Stimulated activated CD4-positive, alpha-beta T cell treated with anti-CD3 and anti-CD28 coated beads, Interleukin-12 subunit alpha, Interleukin-12 subunit beta, amount 100 ng/mL, for 24 hours (primary cell): Measurements from ENCODE around the gene DCAKD.
A peak's percentile ranks its signal among the peaks of the same experiment; 100 is the strongest.

Experiments used
- DNase-seq, 2 experiments: peaks; one replicate each; pipeline ENCODE4 v3.0.0-alpha.2; 2020; ENCODE audit warnings: low read depth in 2 of 2

The DCAKD gene, protein sequence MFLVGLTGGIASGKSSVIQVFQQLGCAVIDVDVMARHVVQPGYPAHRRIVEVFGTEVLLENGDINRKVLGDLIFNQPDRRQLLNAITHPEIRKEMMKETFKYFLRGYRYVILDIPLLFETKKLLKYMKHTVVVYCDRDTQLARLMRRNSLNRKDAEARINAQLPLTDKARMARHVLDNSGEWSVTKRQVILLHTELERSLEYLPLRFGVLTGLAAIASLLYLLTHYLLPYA

DNA sequence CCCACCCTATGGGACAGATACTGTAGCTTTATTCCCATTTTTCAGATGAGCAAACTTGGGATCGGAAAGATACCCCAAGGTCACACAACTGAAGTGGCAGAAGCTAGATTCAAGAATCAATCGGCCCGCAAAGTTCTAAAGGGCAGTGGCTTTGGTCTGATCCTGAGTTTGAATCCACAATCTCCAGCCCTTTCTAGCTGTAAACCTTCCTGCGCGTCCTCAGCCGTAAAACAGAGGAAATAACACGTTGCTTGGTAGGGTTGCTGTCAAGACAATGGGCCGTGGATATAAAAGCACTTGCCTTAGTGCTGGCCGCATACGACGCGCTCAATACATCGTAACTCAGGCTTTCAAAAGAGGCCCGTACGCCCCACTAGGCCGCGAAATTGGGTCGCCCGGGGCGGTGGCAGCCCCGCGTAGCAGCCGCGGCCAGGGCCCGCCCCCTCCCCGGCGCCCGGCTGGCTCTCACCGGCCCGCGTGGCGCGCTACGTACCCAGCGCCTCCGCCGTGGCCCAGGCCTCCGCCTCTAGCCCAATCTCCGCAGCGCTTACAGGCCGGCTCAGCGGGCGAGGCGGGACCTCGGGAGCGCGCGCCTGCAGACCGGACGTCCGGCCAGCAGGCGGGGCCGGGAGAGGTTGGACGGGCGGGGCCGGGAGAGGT lies at the start of gene DCAKD:
Gene DCAKD, minus strand, starts transcription at position 573 of the 660 bp plus-strand sequence. CDS start 16,747 bp downstream, outside the sequence.
- DNase-seq = peak; percentile 83 to 84

- peak; percentile 37 to 73 for DNase-seq
Measured at GRCh38 chr17:45098869-45099616, 47.6 kb upstream of the DCAKD start.

- DNase-seq = no peak
Measured at GRCh38 chr17:45098081-45098868, 46.8 kb upstream of the DCAKD start.

DNA sequence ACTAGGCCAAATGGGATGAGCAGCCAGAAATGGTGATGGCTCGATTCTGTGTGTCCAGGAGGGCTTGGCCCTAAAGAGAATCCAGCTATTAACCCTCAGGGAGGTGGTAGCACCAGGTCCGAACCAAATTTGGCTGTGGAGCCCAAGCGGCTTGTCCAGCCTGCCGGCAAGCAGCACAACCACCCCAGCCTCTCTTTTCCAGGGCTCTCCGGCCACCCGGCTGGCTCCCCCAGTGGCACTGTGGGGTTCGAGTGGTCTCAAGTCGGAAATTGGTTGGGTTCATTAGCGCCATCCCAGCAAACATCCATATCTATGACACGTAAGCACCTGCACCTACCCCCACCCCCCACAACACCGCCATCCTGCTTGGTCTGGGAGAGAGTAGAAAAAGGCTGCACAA lies 45.5 kb upstream of the DCAKD start:
- DNase-seq = no peak

DNA sequence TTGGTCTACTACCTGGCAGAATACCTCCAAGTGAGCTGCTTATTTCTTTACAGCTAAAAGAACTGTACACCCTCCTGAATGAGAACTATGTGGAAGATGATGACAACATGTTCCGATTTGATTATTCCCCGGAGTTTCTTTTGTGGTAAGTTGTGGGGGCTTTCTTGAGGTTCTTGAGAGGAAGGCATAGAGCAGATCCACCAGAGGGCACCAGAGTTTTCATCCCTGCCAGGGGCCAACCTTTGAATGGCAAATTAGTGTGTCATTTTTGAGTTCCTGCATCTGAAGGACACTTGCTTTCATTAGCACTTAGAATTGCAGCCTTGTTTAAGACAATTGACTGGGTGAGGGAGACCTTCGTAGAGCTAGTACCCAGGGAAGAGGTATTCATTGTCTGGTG lies 44.7 kb upstream of the DCAKD start:
- DNase-seq = no peak

DNA sequence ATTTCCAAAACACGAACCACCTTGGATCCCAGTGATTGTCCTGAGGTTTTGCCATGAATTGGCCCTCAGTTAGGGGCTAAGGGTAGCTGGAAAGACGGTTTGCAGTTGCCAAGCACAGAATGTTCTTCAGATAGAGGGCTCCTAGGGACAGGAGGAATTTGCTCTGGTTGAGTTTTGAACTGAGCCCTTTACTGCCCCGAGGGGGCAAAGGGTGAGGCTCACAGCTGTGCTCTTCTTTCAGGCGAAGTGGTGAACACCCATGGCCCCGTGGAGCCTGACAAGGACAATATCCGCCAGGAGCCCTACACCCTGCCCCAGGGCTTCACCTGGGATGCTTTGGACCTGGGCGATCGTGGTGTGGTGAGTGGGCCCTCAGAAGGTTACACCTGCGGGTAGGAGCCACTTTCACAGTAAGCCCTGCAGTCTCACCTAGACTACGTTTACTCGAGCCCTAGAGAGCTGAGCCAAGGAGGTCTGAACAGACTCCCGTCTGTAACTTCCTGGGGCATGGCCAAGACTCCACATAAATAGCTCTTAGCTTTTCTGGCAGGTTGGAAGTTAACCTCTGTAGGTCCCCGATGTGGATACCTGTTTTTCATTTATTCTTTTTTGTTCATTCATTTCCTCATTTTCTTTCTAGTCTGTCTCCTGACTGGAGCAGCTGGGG lies 42.1 kb upstream of the DCAKD start:
- DNase-seq = no peak

GRCh38 chr17:45092911-45093430 lies 41.5 kb upstream of the DCAKD start:
- no peak for DNase-seq

GRCh38 chr17:45091778-45092425 lies 40.5 kb upstream of the DCAKD start:
- DNase-seq = no peak

DNA sequence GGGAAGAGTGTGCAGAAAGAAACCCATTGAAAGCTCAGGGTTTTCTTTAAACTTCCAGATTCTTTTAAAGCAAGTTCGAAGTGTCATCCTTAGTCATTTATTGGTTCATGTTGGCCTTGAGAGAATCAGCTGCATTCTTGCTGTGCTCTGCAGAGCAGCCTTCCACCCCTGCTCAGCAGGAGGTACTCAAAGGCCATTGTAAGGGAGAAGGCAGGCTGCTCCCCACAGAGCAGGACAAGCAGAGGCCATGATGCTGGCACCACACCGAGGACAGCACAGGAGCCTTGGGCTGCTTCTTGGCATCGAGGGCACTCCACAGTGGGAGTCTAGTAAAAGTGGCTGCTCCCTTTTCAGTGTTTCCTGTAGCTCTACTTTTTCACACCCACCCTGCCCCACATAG lies 39.3 kb upstream of the DCAKD start:
- no peak for DNase-seq

DNA sequence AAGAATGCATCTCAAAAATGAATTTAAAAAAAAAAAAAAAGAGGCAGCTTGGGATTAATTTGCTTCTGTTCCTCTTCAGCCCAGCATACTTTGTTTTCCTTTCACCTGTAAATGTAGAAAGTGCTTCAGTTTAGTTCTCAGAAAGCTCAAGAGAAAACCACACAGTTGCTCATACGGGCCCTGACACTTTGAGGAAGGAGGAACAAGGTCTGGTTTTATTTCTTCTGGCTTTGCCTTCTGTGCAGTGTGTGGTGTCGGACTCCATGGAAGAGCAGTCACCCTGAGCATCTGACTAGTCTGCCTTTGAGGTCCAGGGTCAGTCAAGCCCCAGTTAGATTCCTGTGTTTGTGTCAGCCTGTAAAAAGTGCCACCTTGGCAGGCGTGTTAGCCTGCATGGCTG lies 37.3 kb upstream of the DCAKD start:
- DNase-seq = no peak

GRCh38 chr17:45087978-45088377 lies 36.5 kb upstream of the DCAKD start:
- no peak for DNase-seq

- DNase-seq = no peak
Measured at GRCh38 chr17:45087504-45087975, 36.1 kb upstream of the DCAKD start.

GRCh38 chr17:45086865-45087503 lies 35.6 kb upstream of the DCAKD start:
- no peak for DNase-seq

DNA sequence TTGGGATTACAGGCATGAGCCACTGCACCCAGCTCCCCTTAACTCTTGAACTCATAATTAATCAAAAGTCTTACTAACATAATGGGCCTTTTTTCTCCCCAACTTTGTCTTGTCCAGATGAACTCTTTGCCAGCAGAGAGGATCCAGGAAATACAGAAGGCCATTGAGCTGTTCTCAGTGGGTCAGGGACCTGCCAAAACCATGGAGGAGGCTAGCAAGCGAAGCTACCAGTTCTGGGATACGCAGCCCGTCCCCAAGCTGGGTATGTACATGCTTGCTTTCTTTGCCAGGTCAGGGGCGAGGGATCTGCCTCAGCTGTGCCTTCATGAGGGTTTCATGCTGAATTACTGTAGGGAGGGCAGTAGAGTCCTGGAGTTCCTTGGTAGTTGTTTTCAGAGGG lies 35.0 kb upstream of the DCAKD start:
- DNase-seq = no peak

DNA sequence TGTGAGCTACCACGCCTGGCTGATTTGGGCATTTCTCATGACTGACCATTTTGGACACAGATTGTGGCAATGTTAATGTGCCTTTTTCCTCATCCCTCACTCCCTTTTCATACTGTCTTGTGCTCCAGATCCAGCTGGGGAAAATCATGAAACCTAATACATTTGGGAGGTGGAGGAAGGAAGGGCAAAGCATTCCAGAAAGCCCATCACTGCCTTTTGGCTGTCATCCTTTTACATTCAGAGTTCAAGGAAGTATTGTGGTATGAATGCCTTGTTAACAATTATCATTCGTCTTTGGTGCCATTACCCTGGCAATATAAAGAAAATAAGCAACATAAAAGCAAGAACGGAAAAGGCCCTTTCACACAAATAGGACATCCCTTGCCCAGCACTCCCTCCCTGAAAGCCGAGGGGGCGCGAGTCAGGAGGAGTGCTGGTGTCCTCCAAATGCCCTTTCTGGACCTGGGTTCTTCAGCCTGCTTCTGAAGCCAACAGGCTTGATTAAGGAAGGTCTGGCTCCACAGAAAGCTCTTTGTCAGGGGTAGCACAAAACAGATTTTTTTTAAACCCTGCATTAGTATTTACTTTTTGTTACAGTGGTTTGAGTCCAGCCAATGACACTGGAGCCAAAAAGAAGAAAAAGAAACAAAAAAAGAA lies 29.7 kb upstream of the DCAKD start:
- DNase-seq = no peak

DNA sequence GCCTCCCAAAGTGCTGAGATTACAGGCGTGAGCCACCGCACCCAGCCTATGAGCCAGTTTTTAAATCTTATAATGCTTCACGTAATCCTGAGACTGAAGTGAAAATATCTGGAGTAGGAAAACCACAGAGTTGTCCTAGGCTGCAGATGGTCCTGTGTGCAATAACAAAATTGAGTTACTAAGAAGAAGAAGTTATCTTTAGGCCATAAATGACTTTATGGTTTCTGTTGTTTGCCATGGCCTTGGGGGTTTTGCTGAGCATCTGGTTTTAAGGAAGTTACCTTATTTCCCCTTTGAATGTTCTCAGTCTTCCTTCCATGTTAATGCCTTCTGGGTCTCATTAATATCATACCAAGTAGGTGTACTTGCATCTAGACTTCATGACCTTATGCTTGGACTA lies 26.2 kb upstream of the DCAKD start:
- no peak for DNase-seq

DNA sequence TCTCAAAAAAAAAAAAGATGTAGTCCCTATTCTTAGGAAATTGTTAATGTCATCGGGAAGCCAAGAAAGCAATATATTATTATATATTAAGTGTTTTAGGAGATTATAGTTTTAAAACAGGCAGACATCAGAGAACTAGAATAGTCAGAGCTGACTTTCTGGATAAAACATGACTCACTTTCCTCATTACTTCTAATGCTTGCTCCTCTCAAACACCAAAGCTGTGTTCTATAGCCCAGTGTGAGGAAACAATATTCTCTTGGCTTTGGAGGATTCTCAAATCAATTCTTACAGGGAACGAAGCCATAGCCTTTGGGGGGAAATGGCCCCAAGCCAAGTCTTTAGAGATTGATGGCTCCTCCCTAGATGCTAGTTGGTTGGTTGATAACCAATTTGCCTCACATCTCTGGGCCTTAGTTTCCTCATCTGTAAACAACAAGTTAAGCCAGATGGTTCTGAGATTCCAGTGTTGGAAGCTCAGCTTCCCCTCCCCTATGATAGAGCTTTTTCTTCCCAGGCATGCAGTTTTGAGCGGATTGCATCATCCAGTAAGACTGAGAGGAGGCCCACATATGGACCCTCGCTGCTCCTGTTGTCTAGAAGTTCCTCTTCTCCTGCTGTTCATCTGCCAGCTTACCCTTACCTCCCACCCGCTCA lies 22.1 kb upstream of the DCAKD start:
- DNase-seq = no peak

GRCh38 chr17:45070809-45071208 lies 19.4 kb upstream of the DCAKD start:
- DNase-seq = no peak

GRCh38 chr17:45070001-45070400 lies 18.6 kb upstream of the DCAKD start:
- DNase-seq = no peak
